GM18520 (cell line): ENCODE data around the gene MYBPC1.
"Not testable (repeated sequence)": the region's sequence is repeated elsewhere in the genome, so short reads cannot be mapped to it uniquely, and the experiment has no call there.

Experiments
- ATAC-seq: cut with Tn5 transposase; IDR thresholded peaks from one replicate; pipeline ENCODE4 v1.9.1; 2021; ENCODE audit not compliant: unreplicated experiment

The MYBPC1 gene

DNA sequence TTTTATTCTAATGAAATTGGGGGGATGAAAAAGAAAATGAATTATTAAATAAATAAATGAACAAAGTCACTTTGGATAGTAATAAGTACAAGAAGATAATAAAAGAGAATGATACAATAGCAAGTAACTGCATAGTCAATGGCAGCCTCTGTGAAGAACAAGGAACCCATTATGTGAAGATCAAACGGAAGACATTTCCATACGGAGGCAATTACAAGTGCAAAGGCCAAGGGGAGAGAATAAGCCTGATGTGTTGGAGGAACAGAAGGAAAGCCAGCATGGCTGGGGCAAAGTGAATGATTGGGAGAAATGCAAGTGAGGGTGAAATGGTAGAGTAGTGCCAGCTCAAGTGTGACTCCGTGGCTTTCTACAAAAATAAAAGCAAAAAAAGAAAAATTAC is 58.7 kb downstream of the MYBPC1 start:
- ATAC-seq, result no peak

DNA sequence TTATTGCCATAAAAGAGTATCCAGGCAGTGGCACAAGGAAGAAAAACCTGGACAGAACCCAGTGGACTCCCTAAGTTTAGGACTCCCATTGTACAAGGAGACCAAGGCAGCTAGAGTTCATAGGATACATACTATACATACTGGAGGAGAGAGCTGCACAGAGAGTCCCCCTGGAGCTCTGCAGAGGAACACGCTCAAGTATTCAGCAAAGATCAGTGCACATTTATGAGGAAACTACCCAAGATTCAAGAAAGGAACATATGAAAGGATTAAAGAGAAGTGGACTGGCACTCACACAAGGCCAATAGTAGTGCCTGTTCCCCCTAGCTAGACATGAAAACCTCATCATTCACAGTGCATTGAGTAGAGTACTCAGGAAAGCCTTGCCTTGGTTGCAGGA is 59.7 kb downstream of the MYBPC1 start:
- no peak for ATAC-seq

DNA sequence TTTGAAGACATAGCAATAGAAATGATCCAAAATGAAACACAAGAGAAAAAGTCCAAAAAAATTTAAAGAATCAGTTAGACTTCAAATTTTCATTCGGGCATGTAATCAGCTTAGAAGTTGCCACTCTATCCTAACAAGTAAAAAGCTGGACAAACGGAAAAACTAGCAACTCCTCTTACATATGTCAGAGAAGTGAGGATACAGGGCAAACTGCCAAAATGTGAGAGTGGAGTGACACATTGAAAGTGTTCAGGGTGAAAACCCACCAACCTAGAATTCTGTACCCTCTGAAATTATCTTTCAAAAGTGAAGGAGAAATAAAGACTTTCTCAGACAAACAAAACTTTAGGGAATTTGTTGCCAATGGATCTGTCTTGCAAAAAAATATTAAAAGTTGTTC is 60.6 kb downstream of the MYBPC1 start:
- no peak for ATAC-seq

DNA sequence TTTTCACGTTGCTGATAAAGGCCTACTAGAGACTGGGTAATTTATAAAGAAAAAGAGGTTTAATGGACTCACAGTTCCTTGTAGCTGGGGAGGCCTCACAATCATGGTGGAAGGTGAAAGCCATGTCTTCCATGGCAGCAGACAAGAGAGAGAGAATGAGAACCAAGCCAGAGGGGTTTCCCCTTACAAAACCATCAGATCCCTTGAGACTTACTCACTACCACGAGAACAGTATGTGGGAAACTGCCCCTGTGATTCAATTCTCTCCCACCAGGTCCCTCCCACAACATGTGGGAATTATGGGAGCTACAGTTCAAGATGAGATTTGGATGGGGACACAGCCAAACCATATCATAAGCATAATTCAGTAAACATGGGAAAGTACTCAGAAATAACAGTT is 65.9 kb downstream of the MYBPC1 start:
- not testable (repeated sequence) for ATAC-seq

DNA sequence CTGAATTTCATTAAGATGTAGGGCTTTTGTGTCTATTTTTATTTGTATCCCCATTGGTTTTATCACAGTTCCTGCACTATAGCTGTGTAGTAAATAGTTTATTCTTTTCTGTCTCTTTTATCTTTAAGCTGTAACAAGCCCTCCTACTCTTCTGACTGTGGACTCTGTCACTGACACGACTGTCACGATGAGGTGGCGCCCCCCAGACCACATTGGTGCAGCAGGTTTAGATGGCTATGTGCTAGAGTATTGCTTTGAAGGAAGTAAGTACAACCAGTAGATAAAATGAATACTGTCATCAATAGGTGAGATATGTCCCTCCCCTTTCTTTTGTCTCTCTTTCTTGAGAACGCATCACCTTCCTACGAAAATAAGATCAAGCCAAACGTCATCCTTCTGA is 68.5 kb downstream of the MYBPC1 start:
- no peak for ATAC-seq

DNA sequence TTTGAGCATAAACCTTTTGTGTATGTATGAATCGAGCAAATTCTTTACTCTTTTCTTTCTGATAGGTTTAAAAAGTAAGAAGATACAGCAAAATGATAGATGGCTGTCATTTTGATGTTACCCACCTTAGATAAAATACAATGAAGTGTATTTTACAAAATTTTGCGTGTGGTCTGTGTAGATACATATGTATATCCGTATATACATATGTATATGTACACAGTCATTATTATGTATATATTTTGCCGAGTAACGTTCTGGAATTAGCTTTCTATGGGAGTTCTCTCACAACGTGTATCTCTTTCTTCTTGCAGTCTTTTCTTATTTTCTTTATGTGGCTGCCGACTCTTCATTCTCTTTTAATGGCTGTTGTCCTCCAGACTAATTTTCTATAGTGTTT is 70.2 kb downstream of the MYBPC1 start:
- no peak for ATAC-seq

DNA sequence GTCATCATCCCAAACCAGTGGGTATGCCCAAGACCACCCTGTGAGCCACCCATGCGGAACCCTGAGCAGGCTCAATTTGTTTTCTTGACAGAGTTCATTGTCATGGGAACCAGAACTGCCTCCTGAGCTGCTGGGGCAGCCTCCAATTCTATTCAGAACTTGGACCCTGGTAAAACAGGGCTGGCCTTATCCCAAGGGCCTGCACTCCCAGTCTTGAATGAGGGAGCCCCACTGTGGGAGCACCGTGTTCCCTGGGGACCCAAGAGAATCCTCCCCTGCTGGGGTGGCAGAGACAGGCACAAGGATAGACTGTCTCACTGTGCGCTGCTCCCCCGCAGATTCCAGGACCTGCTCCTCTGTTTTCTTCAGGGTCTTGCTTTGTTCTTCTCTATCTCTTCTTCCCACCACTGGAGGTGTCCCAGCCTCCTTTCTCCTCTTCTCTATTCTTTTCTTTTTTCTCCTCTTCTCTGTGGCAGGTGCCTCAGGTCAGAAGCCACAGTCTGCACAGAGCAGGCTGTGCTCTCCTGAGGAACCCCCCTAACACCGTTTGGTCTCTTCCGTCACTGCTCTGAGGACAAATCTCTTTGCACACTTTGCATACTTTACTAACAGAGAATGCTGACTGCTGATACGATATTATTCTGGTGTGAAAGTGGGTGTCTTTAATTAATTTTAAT is 71.4 kb downstream of the MYBPC1 start:
- ATAC-seq, result no peak

DNA sequence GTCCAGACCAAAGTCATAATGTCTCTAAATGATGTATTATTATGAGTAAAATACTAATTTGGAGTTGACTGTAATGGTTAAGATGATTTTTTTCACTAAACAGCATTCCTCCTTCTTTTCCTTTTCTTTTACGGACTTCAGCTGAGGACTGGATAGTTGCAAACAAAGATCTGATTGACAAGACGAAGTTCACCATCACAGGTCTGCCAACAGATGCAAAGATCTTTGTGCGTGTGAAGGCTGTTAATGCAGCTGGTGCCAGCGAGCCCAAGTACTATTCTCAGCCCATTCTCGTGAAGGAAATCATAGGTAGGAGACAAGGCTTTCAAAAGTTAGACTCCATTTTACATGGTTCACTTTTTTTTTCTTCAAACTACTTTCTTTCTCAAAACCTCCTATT is 72.8 kb downstream of the MYBPC1 start:
- ATAC-seq, result no peak

DNA sequence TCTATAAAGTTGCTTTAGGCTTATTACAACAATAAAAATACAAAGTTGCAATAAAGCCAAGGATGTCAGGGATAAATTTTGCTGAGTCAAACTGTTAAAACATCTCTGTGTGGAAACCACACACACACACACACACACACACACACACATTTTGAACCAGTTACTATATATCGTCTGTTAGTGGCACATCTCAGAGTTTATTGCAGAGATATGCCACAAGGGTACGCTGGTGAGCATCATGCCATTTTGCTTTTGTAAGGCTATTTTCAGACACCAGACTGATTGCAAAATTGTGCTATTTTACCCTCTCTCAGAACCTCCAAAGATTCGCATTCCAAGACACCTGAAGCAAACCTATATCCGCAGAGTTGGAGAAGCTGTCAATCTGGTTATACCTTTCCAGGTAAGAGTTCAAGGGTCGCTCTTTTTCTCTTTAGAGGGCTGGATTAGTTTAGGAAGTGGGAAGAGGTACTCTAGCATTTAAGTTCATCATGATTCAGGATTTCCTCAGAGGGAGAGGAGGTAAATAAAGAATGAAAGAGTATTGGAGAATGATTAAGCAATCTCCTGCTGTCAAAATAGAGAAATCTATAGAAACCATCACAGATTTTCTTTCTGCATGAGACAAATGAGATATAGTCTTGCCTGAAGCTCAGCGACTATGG is 75.4 kb downstream of the MYBPC1 start:
- ATAC-seq, result no peak

DNA sequence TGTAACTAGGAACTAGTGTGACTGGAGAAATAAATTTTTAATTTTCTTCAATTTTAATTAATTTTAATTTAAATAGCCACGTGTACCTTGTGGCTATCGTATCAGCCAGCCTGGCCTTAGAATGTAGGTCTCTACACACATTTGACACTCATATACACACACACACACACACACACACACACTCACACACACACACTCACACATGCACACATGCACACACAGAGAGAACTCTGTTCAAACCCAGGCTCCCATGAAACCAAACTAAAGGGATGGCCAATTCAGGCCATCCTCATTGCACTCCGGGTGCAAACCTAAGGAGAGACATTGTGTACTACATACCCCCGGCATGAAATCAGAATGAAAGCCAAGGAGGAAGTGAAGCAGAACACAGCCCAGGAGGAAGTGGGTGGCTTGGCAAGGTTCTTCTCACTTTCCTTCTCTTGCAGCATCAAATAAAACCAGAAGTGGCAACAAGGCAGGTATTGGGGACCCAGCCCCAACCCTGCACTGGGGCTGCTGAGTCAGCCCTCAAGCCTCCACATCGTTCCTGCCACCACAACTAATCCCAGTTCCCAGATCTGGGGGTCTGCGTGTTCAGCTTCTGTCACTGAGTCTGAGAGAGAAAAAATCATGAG is 76.5 kb downstream of the MYBPC1 start:
- ATAC-seq, result peak; percentile 70

DNA sequence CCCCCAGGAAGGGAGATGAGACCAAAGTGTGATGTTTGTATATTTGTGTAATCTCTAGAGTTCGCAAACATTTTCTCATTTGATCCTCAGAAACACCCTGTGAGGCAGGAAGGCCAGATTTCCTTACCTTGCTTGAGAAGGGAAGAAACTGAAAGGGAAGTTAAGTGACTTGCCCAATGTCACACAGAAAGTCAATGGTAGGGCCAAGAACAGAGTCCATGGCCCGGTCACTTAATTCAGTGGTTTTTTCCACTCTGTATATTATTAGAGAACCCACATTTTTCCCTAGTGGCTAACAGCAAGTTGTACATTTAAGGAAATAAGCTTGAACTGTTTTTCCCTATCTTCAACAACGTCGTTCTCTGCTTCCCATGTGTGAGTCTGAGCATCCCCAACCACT is 77.1 kb downstream of the MYBPC1 start:
- ATAC-seq, result no peak

DNA sequence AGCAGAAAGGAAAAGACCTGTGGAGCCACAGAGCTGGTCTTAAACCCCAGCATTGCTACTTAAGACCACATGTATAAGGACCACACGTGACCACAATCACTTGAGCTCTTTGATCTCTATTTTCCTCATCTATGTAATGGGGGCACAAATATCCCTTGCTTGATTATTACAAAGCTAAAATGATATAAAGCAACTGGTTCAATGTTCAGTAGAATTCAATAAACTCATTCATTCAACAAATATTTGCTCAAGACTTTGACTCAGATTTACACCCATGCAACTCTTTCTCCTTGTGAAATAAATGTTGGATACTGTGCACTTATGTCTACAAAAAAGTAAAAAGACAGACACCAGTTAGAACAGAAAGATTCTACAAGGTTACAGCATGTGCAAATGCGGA is 80.8 kb downstream of the MYBPC1 start:
- no peak for ATAC-seq

DNA sequence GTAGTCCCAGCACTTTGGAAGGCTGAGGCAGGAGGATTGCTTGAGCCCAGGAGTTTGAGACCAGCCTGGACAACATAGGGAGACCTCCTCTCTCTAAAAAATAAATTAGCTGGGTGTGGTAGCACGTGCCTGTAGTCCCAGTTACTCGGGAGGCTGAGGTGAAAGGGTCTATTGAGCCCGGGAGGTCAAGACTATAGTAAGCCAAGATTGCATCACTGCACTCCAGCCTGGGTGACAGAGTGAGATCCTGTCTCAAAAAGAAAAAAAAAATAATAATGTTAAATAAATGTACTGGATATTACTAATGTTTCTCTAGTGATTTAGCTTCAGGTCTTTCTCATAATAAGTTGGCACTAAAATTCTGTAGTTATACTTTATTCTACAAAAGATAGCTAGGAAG is 81.7 kb downstream of the MYBPC1 start:
- ATAC-seq, result not testable (repeated sequence)

DNA sequence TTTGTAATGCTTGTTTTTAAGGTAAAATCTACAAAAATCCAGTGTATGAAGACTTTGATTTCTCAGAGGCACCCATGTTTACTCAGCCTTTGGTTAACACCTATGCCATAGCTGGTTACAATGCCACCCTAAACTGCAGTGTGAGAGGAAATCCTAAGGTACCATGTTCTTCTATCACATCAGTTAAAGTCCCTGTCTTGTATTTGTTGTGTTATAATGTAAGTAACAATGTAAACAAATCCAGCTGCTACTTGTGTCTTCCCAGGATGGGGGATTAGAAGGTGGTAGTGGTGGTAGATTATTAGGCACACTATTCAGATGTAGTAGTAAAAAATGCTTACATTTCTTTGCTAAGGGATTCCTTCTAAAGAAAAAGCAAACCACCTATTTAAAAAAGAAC is 83.3 kb downstream of the MYBPC1 start:
- no peak for ATAC-seq

DNA sequence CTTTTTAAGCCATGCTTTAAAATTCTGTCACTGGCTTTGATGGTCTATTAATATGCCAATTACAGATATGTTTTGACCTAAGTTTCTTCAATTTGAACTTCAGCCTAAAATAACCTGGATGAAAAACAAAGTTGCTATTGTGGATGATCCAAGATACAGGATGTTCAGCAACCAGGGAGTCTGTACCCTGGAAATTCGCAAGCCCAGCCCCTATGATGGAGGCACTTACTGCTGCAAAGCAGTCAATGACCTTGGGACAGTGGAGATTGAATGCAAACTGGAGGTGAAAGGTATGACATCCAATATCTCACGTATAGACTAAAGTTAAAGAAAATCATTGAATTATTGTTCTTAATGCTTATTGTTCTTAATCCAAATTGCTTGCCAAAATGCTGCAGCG is 85.5 kb downstream of the MYBPC1 start:
- ATAC-seq, result no peak

DNA sequence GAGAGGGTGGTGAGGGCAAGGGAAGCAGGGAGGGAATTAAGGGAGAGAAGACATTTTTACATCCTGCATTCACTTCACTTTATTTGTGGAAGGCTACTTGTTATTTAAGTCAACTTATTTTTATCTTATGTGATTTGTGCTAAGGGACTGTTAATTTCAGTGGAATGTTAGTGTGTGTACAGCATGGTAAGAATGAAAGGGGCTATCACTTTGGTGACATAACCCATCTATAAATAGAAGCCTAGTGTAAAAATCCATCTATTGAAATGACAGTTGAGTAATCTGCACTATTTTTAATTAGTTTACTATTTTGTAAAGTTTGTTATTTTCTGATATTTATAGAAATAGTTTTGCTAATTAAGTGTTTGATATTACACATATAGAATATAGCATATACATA is 85.9 kb downstream of the MYBPC1 start:
- no peak for ATAC-seq

DNA sequence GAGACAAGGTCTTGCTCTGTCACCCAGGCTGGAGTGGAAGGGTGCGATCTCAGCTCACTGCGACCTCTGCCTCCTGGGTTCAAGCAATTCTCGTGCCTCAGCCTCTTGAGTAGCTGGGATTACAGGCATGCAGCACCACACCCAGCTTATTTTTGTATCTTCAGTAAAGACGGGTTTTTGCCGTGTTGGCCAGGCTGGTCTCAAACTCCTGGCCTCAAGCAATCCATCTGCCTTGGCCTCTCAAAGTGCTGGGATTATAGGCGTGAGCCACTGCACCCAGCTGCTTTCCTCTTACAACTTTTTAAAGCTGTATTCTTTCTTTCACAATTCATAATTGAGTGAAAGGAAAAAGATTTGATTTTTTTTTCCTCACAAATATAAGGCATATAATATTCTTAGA is 86.9 kb downstream of the MYBPC1 start:
- ATAC-seq, result not testable (repeated sequence)

DNA sequence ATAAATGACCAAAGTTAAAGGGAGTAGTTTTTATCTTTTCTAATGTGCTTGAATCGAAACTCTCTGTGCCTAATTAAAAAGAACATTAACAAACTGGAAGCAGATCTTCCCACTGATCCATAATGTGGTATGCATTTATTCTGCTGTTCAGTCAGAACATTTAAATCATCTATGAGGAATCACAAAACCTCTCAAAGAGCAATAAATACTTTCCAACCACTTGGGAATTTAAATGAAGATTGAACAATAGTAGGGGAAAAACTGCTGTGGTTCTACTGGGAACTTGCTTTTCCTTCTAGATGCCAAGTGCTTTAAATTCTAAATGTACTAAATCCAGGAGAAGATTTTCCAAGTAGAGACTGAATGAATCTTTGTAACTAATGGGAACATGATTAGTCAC is 90.3 kb downstream of the MYBPC1 start:
- no peak for ATAC-seq

DNA sequence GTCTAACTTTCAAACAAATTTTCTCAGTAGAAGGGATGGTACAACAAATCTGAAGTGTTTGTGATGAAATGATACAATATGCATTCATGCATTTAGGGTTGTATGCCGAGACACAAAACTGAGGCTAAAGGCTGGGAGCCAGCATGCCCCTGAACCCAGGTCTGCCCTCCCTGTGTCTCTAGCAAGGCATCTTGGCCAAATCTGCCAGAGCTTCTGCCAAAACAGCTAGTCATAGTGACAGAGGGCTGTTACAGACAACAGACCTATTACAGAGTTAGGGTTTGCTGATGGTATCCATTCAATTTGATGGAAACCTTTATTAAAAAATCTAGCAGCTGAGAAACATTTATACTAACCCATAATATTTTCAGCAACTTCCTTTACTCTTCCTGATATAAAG is 91.4 kb downstream of the MYBPC1 start:
- ATAC-seq, result no peak

DNA sequence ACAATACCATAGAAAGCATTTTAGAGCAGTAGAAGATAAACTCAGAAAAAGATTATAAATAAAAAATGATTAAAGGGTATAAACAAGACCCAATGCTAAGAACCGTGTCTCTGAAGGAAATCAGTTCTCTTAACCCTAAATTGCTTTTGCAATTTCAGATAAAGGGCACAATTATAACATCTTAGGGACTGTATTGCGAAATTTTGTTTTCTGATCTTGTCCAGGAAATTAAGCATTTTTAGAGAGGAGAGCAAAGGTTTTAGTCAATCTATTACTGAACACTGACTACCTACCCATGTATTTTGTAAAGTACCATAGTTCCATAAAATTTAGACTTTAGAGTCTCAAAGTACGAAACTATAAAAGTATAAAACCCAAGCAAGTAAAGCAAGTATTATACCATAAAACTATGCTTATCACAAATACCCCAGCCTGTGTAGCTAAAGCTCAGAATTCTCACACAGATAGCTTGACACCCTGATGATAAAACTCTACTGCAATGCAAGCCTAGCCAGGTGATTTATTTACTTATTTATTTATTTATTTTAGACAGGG is 95.8 kb downstream of the MYBPC1 start:
- no peak for ATAC-seq

DNA sequence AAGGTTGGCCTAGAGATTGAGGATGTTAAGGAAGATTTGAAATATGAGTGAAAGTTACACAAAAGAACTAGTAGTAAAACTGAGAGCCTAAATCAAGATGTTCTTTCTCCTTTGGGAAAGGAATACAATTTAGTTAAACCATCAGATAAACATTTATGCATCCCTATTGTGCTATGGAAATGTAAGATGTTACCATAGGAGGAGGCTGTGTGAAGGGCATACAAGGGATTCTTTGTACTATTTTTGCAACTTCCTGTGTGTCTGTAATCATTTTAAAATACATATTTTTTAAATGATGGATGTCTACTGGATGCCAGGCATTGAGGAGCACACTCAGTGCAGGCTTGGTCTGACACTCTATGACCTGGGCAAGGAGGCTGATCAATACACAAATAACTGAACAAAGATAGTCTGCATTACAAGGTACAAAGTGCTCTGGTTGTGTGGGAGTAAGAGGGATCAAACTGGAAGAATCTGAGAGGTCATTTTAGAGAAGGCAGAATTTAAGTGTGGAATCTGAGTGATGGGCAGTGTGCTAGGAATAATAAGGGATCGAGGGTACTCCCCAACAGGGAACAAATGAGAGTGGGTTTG is 96.8 kb downstream of the MYBPC1 start:
- ATAC-seq, result no peak

DNA sequence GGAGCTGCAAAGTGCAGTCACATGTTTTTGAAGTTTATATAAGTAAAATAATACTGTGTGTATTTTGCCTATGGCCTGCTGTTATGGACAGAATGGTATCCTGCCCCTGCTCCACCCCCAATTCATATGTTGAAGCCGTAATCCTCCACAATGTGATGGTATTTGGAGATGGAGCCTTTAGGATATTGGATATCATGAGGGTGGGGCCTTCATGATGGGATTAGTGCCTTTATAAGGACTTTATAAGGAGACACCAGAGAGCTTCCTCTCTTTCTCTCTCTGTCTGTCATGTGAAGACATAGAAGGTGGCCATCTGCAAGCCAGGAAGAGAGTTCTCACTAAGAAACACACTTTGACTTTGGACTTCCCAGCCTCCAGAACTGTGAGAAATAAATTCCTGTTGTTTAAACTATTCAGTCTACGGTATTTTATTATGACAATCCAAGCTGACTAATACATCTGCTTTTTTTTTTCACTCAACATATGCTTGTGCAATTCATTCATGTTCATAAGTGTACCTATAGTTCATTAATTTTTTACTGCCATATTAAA is 99.6 kb downstream of the MYBPC1 start:
- no peak for ATAC-seq
